ENCODE results near the gene CASTOR1.
A peak's percentile ranks its signal among the peaks of the same experiment; 100 is the strongest.

CASTOR1 gene

GRCh38 chr22:30297991-30298701 lies 8.8 kb upstream of the CASTOR1 start:
- DNase-seq: no peak

GRCh38 chr22:30297276-30297990 lies 8.1 kb upstream of the CASTOR1 start:
- DNase-seq: no peak

GRCh38 chr22:30296833-30297232 lies 7.5 kb upstream of the CASTOR1 start:
- DNase-seq: no peak

GRCh38 chr22:30296324-30296723 lies 7.0 kb upstream of the CASTOR1 start:
- no peak for DNase-seq

GRCh38 chr22:30295576-30295975 lies 6.3 kb upstream of the CASTOR1 start:
- DNase-seq: no peak

- no peak for DNase-seq
These were observed 5.5 kb upstream of the CASTOR1 start for GRCh38 chr22:30294830-30295229.

- no peak for DNase-seq
These were observed 4.8 kb upstream of the CASTOR1 start for GRCh38 chr22:30294066-30294465.

- DNase-seq: no peak
These were observed 3.7 kb upstream of the CASTOR1 start for GRCh38 chr22:30293026-30293425.

- no peak for DNase-seq
These were observed 3.0 kb upstream of the CASTOR1 start for GRCh38 chr22:30292069-30292970.

- no peak for DNase-seq
These were observed 2.0 kb upstream of the CASTOR1 start for GRCh38 chr22:30291058-30291892.

GRCh38 chr22:30290342-30291057 lies 1.2 kb upstream of the CASTOR1 start:
- no peak for DNase-seq

- no peak for DNase-seq
These were observed 642 bp upstream of the CASTOR1 start for GRCh38 chr22:30289980-30290313.

GRCh38 chr22:30288419-30289140 lies 725 bp downstream of the CASTOR1 start:
- no peak for DNase-seq

GRCh38 chr22:30287648-30288418 lies 1.5 kb downstream of the CASTOR1 start:
- DNase-seq: peak; percentile 94

GRCh38 chr22:30286813-30287647 lies 2.3 kb downstream of the CASTOR1 start:
- DNase-seq: peak; percentile 92

GRCh38 chr22:30286331-30286730 lies 3.0 kb downstream of the CASTOR1 start:
- no peak for DNase-seq

- no peak for DNase-seq
These were observed 3.5 kb downstream of the CASTOR1 start for GRCh38 chr22:30285846-30286200.

GRCh38 chr22:30285176-30285845 lies 4.0 kb downstream of the CASTOR1 start:
- DNase-seq: no peak

GRCh38 chr22:30284666-30285065 lies 4.6 kb downstream of the CASTOR1 start:
- DNase-seq: no peak
